Stomach (tissue), 9 donors: ENCODE measurements around the gene CREG1. TPM values are rescaled to one million over a fixed set of nuclear protein-coding genes. Genes with fewer than 3 reads are reported as not detected.

ENCODE experiments used
- DNase-seq, 2 donors: peaks; one replicate each; pipeline versions ENCODE4 v3.0.0 to v3.0.0-alpha.2; 2013 to 2019
- H3K27ac ChIP-seq, 5 donors: fragments of 200-600 bp in 4 of 5; sonication (generic) in 4 of 5; one replicate each; pipeline ENCODE4 v1.5.1; 2013 to 2019; ENCODE audit warnings: mild to moderate bottlenecking in 1 of 5, moderate library complexity in 1 of 5
- H3K27me3 ChIP-seq, 3 donors: fragments of 200-600 bp; sonication (generic); one replicate each; pipeline ENCODE4 v1.5.1; 2017 to 2019; ENCODE audit warnings: mixed run types in 1 of 3
- H3K36me3 ChIP-seq, 4 donors: fragments of 200-600 bp; sonication (generic); 1 replicate in 3 of 4; 2 replicates in 1 of 4; pipeline ENCODE4 v1.5.1; 2016 to 2019
- H3K4me1 ChIP-seq, 4 donors: fragments of 200-600 bp; sonication (generic); one replicate each; pipeline ENCODE4 v1.5.1; 2016 to 2019
- H3K4me3 ChIP-seq, 4 donors: fragments of 200-600 bp; sonication (generic) in 3 of 4; one replicate each; pipeline ENCODE4 v1.5.1; 2016 to 2019; ENCODE audit warnings: mild to moderate bottlenecking in 1 of 4
- H3K9me3 ChIP-seq, 4 donors: fragments of 200-600 bp; sonication (generic); one replicate each; pipeline ENCODE4 v1.5.1; 2016 to 2019
- CTCF ChIP-seq, 7 experiments: fragments of 450-650 bp in 4 of 7; fragments of 200-600 bp in 3 of 7; sonication (generic) in 3 of 7; IDR thresholded peaks; one replicate each; pipeline ENCODE4 v1.5.1; 2016 to 2019; ENCODE audit warnings: antibody characterized with exemption in 7 of 7, control low read depth in 2 of 7, mild to moderate bottlenecking in 1 of 7
- EP300 ChIP-seq: sonication (generic); formaldehyde crosslinking; IDR thresholded peaks from one replicate; pipeline ENCODE4 v1.6.1; 2017; ENCODE audit warnings: antibody characterized with exemption
- POLR2A ChIP-seq, 4 donors: fragments of 450-650 bp; IDR thresholded peaks; one replicate each; pipeline ENCODE4 v1.6.1; 2016; ENCODE audit warnings: antibody characterized with exemption in 4 of 4, control low read depth in 2 of 4, mild to moderate bottlenecking in 1 of 4, moderate library complexity in 1 of 4
- POLR2AphosphoS5 ChIP-seq, 3 donors: sonication (generic); formaldehyde crosslinking; IDR thresholded peaks; one replicate each; pipeline ENCODE4 v1.6.1; 2016; ENCODE audit warnings: antibody characterized with exemption in 3 of 3
- WGBS, 5 donors: extraction: QIAGEN DNeasy Blood & Tissue Kit in 3 of 5; methylation state at CpG; one replicate each; pipeline versions ENCODE4 v1.1.5 to v1.1.7; 2013 to 2018; 5-methylcytosine and 5-hydroxymethylcytosine counted together
- intact Hi-C: fragments of 100-400 bp; cut with DNase I; formaldehyde crosslinking; loops from one replicate; pipeline ENCODE4 v1.15.1; 2023; ENCODE audit warnings: low total_unique reads
- polyA plus RNA-seq, 3 donors: library from polyadenylated mRNA; stranded (reverse); fragments of 200-250 nt; gene quantifications; one replicate each; pipeline ENCODE4 v1.2.3, GENCODE V29; 2013
- total RNA-seq, 5 donors: library from RNA; depleted of rRNA; stranded (reverse); fragments of >200 nt; gene quantifications; one replicate each; pipeline versions ENCODE4 v1.1.0 to v1.2.3, GENCODE V29; 2014 to 2016
- donor health status: healthy with polysubstance abuse.
- donor health status: Bipolar disorder and iron deficiency.
- donor health status: healthy.

Gene CREG1
- total and polyA plus RNA-seq, 8 donors = 44.6 to 120 (median 78.3) TPM

GRCh38 chr1:167503626-167504466 lies 49.7 kb downstream of the CREG1 start:
- H3K36me3 ChIP-seq = no peaks in the 10 kb centered on the region
- TF ChIP-seq POLR2A (IDR thresholded peaks at IDR 0.05) = no peak
- TF ChIP-seq EP300 = no peak
- TF ChIP-seq POLR2AphosphoS5 (IDR thresholded peaks at IDR 0.05) = no peak
- no peak for TF ChIP-seq CTCF (IDR thresholded peaks at IDR 0.05)
- H3K9me3 ChIP-seq = no peaks in the 10 kb centered on the region
- H3K4me1 ChIP-seq = peaks cover 0 to 10% (median 0%) of the 10 kb centered on the region in 4 donors
- H3K27ac ChIP-seq = no peak overlapping the region
- intact Hi-C loops = no loop called here
- H3K27me3 ChIP-seq = peaks cover 0 to 10% (median 0%) of the 10 kb centered on the region in 3 donors
- DNase-seq = no peak
- no peak overlapping the region for H3K4me3 ChIP-seq
- 71 to 81% (median 75%) methylated on average over 14 of the region's 14 CpGs for WGBS, 5 donors

DNA sequence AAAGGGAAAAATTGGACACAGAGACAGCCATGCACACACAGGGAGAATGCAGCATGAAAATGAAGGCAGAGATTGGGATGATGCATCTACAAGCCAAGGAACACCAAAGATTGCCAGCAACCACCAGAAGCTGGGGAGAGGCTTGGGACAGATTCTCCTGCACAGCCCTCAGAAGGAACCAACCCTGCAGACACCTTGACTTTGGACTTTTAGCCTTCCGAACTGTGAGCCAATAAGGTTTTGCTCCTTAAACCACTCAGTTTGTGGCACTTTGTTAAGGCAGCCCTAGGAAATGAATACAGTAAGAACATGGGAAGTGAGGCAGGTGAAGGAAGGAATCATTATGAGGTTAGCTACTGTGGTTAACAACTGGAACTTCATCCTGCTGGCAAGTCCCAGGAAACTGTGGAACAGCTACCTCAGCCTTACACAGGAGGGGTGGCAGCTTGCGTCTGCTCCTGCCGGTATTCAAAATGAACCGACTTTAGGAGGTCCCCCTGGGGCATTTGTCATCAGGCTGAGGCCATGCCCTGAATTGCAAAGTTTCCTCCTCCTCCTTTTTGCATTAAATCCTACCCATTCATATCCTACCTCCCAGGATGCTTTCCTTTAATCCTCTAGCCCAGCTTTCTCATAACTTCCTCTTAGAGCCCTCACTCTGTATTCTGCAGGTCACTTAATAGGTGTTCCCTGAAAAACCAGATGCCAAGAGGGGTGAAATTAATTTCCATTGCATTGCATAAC lies 50.7 kb downstream of the CREG1 start:
- TF ChIP-seq POLR2A (IDR thresholded peaks at IDR 0.05) = no peak
- TF ChIP-seq EP300 = no peak
- no peak for TF ChIP-seq CTCF (IDR thresholded peaks at IDR 0.05)
- no peak for TF ChIP-seq POLR2AphosphoS5 (IDR thresholded peaks at IDR 0.05)
- DNase-seq = no peak

GRCh38 chr1:167502192-167502551 lies 51.4 kb downstream of the CREG1 start:
- H3K9me3 ChIP-seq = no peaks in the 10 kb centered on the region
- intact Hi-C loops = no loop called here
- no peaks in the 10 kb centered on the region for H3K36me3 ChIP-seq
- H3K4me3 ChIP-seq = no peak overlapping the region
- no peak for DNase-seq
- peaks cover 0 to 10% (median 0%) of the 10 kb centered on the region in 4 donors for H3K4me1 ChIP-seq
- 72 to 82% (median 79%) methylated on average over 5 of the region's 5 CpGs for WGBS, 5 donors
- H3K27me3 ChIP-seq = peaks cover 0 to 10% (median 0%) of the 10 kb centered on the region in 3 donors
- TF ChIP-seq CTCF (IDR thresholded peaks at IDR 0.05) = no peak
- no peak for TF ChIP-seq EP300
- no peak for TF ChIP-seq POLR2AphosphoS5 (IDR thresholded peaks at IDR 0.05)
- no peak for TF ChIP-seq POLR2A (IDR thresholded peaks at IDR 0.05)
- no peak overlapping the region for H3K27ac ChIP-seq

More for the DNA sequence above, 50.7 kb downstream of the CREG1 start:
- WGBS, 5 donors = 48 to 73% (median 65%) methylated on average over 4 of the region's 4 CpGs
- no peak overlapping the region for H3K27ac ChIP-seq
- H3K4me3 ChIP-seq = no peak overlapping the region
- H3K36me3 ChIP-seq = no peaks in the 10 kb centered on the region
- peaks cover 0 to 10% (median 0%) of the 10 kb centered on the region in 4 donors for H3K4me1 ChIP-seq
- H3K9me3 ChIP-seq = no peaks in the 10 kb centered on the region
- peaks cover 0 to 10% (median 0%) of the 10 kb centered on the region in 3 donors for H3K27me3 ChIP-seq
- intact Hi-C loops = no loop called here

GRCh38 chr1:167501515-167502191 lies 51.9 kb downstream of the CREG1 start:
- no peaks in the 10 kb centered on the region for H3K9me3 ChIP-seq
- peaks cover 0 to 10% (median 0%) of the 10 kb centered on the region in 3 donors for H3K27me3 ChIP-seq
- intact Hi-C loops = no loop called here
- WGBS, 5 donors = 33 to 55% (median 46%) methylated on average over 10 of the region's 10 CpGs
- no peak for DNase-seq
- H3K4me1 ChIP-seq = peaks cover 0 to 10% (median 0%) of the 10 kb centered on the region in 4 donors
- TF ChIP-seq CTCF (IDR thresholded peaks at IDR 0.05) (no peak), POLR2A (IDR thresholded peaks at IDR 0.05) (no peak), POLR2AphosphoS5 (IDR thresholded peaks at IDR 0.05) (no peak), EP300 (no peak)
- H3K4me3 ChIP-seq = no peak overlapping the region
- H3K27ac ChIP-seq = no peak overlapping the region
- H3K36me3 ChIP-seq = no peaks in the 10 kb centered on the region
